ENCODE results near the gene ORM1.

GRCh38 chr9:114357360-114357759, 34.5 kb downstream of the ORM1 start:
- TF ChIP-seq MAFK (IDR thresholded peaks at IDR 0.05; ENCODE audit: low read depth, low read length) (no peak), CTCF (IDR thresholded peaks at IDR 0.05; ENCODE audit: control extremely low read depth in 1 of 3, insufficient read depth in 1 of 3, low read depth in 1 of 3, low read length in 3 of 3) (no peak), JUND (IDR thresholded peaks at IDR 0.05; ENCODE audit: low read length) (no peak), SIX5 (IDR thresholded peaks at IDR 0.05; ENCODE audit: low read depth, low read length) (no peak), POLR2A (IDR thresholded peaks at IDR 0.05; ENCODE audit: control extremely low read depth in 1 of 2, low read depth in 2 of 2, low read length in 2 of 2) (no peak), POLR2AphosphoS5 (IDR thresholded peaks at IDR 0.05; ENCODE audit: low read depth, low read length) (no peak), KDM1A (IDR thresholded peaks at IDR 0.05; ENCODE audit: borderline replicate concordance, low read length) (no peak), EGR1 (IDR thresholded peaks at IDR 0.05; ENCODE audit: borderline replicate concordance, low read depth, low read length) (no peak), EZH2 (IDR thresholded peaks at IDR 0.05; ENCODE audit: low read depth, low read length, severe bottlenecking) (no peak)

Measured in H1 (cell line).